Measurements from ENCODE around the gene NR2F1. TPM values are rescaled to one million over a fixed set of nuclear protein-coding genes. Genes with fewer than 3 reads are reported as not detected.
A peak's percentile ranks its signal among the peaks of the same experiment; 100 is the strongest.
"Not testable (repeated sequence)": the region's sequence is repeated elsewhere in the genome, so short reads cannot be mapped to it uniquely, and the experiment has no call there.

NR2F1 gene
- 2.9 and 6.9 TPM in 2 replicates for polyA plus RNA-seq (2014; cell fraction: cytosol; rRNA removed)
- 1.4 and 9.1 TPM in 2 replicates for polyA plus RNA-seq (2014; cell fraction: nucleus; rRNA removed)

- peak; percentile 96 for DNase-seq (ENCODE audit: low spot score)
Measured at GRCh38 chr5:93582677-93583438, at the start of gene NR2F1. Gene NR2F1, plus strand, starts transcription at chr5:93583222. Its CDS starts 1,802 bp downstream, at chr5:93585024.

GRCh38 chr5:93545872-93546271 lies 37.1 kb upstream of the NR2F1 start:
- no peak for DNase-seq (ENCODE audit: low spot score)

- not testable (repeated sequence) for DNase-seq (ENCODE audit: low spot score)
Measured at GRCh38 chr5:93549594-93549993, 33.4 kb upstream of the NR2F1 start.

- no peak for DNase-seq (ENCODE audit: low spot score)
Measured at GRCh38 chr5:93557021-93557604, 25.9 kb upstream of the NR2F1 start.

- no peak for DNase-seq (ENCODE audit: low spot score)
Measured at GRCh38 chr5:93566091-93566490, 16.9 kb upstream of the NR2F1 start.

- DNase-seq (ENCODE audit: low spot score), result no peak
Measured at GRCh38 chr5:93567424-93567823, 15.6 kb upstream of the NR2F1 start.

- peak; percentile 93 for DNase-seq (ENCODE audit: low spot score)
Measured at GRCh38 chr5:93569300-93570160, 13.5 kb upstream of the NR2F1 start.

- no peak for DNase-seq (ENCODE audit: low spot score)
Measured at GRCh38 chr5:93570294-93571113, 12.5 kb upstream of the NR2F1 start.

- DNase-seq (ENCODE audit: low spot score), result no peak
Measured at GRCh38 chr5:93571114-93571949, 11.7 kb upstream of the NR2F1 start.

GRCh38 chr5:93572101-93572607 lies 10.9 kb upstream of the NR2F1 start:
- DNase-seq (ENCODE audit: low spot score), result no peak

GRCh38 chr5:93572608-93573353 lies 10.2 kb upstream of the NR2F1 start:
- no peak for DNase-seq (ENCODE audit: low spot score)

GRCh38 chr5:93573354-93574351 lies 9.4 kb upstream of the NR2F1 start:
- no peak for DNase-seq (ENCODE audit: low spot score)

GRCh38 chr5:93574491-93575305 lies 8.3 kb upstream of the NR2F1 start:
- no peak for DNase-seq (ENCODE audit: low spot score)

- DNase-seq (ENCODE audit: low spot score), result no peak
Measured at GRCh38 chr5:93575461-93576414, 7.3 kb upstream of the NR2F1 start.

GRCh38 chr5:93576994-93577853 lies 5.8 kb upstream of the NR2F1 start:
- no peak for DNase-seq (ENCODE audit: low spot score)

Data from SK-N-DZ (cell line).